Measurements from ENCODE around the gene RASGRF1.
"Not testable (repeated sequence)": the region's sequence is repeated elsewhere in the genome, so short reads cannot be mapped to it uniquely, and the experiment has no call there.

Gene RASGRF1

GRCh38 chr15:79025201-79025600 is 65.4 kb downstream of the RASGRF1 start:
- ChIA-PET CTCF (interaction anchor here (0.9 to 10.0 kb wide), 3 partner anchors 116 to 163 kb away, joined by 4 to 247 read pairs (median 5); no protein-coding TSS in a partner anchor), POLR2A (no interaction called here)
- peak; percentile 44 for DNase-seq (ENCODE audit: extremely low spot score)
- TF ChIP-seq, protein P1, sequence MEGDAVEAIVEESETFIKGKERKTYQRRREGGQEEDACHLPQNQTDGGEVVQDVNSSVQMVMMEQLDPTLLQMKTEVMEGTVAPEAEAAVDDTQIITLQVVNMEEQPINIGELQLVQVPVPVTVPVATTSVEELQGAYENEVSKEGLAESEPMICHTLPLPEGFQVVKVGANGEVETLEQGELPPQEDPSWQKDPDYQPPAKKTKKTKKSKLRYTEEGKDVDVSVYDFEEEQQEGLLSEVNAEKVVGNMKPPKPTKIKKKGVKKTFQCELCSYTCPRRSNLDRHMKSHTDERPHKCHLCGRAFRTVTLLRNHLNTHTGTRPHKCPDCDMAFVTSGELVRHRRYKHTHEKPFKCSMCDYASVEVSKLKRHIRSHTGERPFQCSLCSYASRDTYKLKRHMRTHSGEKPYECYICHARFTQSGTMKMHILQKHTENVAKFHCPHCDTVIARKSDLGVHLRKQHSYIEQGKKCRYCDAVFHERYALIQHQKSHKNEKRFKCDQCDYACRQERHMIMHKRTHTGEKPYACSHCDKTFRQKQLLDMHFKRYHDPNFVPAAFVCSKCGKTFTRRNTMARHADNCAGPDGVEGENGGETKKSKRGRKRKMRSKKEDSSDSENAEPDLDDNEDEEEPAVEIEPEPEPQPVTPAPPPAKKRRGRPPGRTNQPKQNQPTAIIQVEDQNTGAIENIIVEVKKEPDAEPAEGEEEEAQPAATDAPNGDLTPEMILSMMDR (IDR thresholded peaks at IDR 0.05; ENCODE audit: control extremely low read depth, extremely low read depth, low read depth, missing control alignments): no peak

DNA sequence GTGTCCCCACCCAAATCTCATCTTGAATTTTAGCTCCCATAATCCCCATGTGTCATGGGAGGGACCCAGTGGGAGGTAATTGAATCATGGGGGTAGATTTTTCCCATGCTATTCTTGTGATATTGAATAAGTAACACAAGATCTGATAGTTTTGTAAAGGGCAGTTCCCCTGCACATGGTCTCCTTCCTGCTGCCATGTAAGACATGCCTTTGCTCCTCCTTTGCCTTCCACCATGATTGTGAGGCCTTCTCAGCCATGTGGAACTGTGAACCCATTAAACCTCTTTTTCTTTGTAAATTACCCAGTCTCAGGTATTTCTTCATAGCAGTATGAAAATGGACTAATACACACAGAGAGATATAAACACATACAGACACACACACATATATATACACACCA is 66.1 kb downstream of the RASGRF1 start:
- CTCF ChIA-PET: interaction anchor here (0.9 to 10.0 kb wide), 3 partner anchors 116 to 164 kb away, joined by 4 to 247 read pairs (median 5); no protein-coding TSS in a partner anchor
- DNase-seq (ENCODE audit: extremely low spot score); POLR2A ChIA-PET: not testable (repeated sequence)

DNA sequence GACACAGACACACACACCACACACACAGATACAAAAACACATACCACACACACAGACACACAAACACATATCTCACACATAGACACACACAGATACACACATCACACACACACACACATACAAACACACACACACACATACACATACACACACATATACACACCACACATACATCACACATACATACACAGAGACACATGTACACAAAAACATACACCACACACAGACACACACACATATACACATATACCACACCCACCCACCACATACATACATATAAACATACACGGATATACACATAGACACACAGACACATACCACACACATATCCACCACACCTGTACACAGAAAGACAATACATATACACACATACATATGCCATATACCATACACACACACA is 66.7 kb downstream of the RASGRF1 start:
- POLR2A ChIA-PET: no interaction called here
- no peak for DNase-seq (ENCODE audit: extremely low spot score)
- TF ChIP-seq, protein P1 (IDR thresholded peaks at IDR 0.05; ENCODE audit: control extremely low read depth, extremely low read depth, low read depth, missing control alignments): no peak
- CTCF ChIA-PET: interaction anchor here (1.1 to 2.2 kb wide), 5 partner anchors 17 to 161 kb away, joined by 3 to 19 read pairs (median 4); no protein-coding TSS in a partner anchor

- TF ChIP-seq, protein P1 (IDR thresholded peaks at IDR 0.05; ENCODE audit: control extremely low read depth, extremely low read depth, low read depth, missing control alignments): no peak
- ChIA-PET CTCF (interaction anchor here (1.1 to 2.2 kb wide), 6 partner anchors 17 to 161 kb away, joined by 3 to 19 read pairs (median 4); no protein-coding TSS in a partner anchor), POLR2A (no interaction called here)
- DNase-seq (ENCODE audit: extremely low spot score): no peak
Measured at GRCh38 chr15:79023546-79023890, 67.1 kb downstream of the RASGRF1 start.

DNA sequence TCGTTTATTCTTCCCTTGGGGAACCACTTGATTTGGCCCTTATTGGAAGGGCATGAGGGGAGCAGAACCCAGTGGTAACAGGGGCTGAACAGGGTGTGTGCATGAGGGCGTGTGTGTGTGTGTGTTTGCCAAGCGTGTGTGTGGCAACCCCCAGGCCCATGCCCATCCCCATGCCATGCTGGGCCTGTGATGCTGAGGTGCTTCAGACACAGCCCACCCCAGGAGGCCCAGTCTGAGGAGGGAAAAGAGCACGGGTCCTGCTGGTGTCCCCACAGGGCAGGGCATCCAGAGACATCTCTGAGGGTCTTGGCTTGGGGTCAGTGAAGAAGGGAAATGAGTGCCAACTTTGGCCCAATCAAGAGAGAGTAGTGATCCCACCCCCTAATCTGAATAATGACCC is 71.6 kb downstream of the RASGRF1 start:
- ChIA-PET POLR2A (no interaction called here), CTCF (interaction anchor here (1.2 to 2.9 kb wide), 3 partner anchors 39 to 165 kb away, joined by 5 to 19 read pairs (median 6); no protein-coding TSS in a partner anchor)
- TF ChIP-seq, protein P1 (IDR thresholded peaks at IDR 0.05; ENCODE audit: control extremely low read depth, extremely low read depth, low read depth, missing control alignments): no peak
- DNase-seq (ENCODE audit: extremely low spot score): no peak

GRCh38 chr15:79017953-79018352 is 72.6 kb downstream of the RASGRF1 start:
- TF ChIP-seq, protein P1 (IDR thresholded peaks at IDR 0.05; ENCODE audit: control extremely low read depth, extremely low read depth, low read depth, missing control alignments): no peak
- ChIA-PET CTCF (interaction anchor here (0.9 to 4.2 kb wide), 5 partner anchors 9 to 166 kb away, joined by 3 to 25 read pairs (median 6); no protein-coding TSS in a partner anchor), POLR2A (no interaction called here)
- DNase-seq (ENCODE audit: extremely low spot score): no peak

DNA sequence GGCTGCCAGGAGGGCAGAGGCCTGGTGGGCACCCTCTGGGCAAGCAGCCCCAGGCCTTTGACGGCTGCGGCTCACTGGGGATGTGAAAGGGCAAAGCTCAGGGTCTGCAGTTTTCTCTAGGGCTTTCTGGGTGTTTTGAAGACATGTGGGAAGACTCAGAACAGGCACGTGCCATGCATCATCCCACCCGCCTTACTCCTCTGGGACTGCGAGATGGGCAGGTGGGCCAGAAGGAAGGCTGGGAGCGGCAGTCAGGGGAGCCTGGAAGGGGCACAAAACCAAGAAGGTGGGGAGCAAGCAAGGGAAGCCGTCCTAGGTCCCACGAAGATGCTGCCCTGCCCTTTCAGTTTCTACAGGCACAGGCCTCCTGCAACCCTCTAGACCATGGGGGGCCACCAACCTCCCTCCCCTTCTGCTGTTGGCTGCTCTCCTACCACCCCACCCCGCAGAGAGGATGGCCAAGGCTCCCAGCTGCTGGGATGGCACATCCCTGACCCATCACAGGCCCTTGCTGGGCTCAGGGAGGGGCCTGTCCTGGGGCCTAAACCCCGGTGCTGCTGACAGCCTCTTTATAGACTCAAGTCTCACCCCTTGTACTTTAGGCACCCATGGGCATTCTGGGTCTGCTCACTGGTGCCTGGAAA is 73.9 kb downstream of the RASGRF1 start:
- TF ChIP-seq, protein P1 (IDR thresholded peaks at IDR 0.05; ENCODE audit: control extremely low read depth, extremely low read depth, low read depth, missing control alignments): no peak
- CTCF ChIA-PET: interaction anchor here (2.3 to 4.2 kb wide), 2 partner anchors 11 kb away, joined by 14 to 25 read pairs; no protein-coding TSS in a partner anchor
- POLR2A ChIA-PET: no interaction called here
- no peak for DNase-seq (ENCODE audit: extremely low spot score)
